IPS DF 6.9 (cell line): ENCODE measurements around the gene ACBD5.
"Not testable (repeated sequence)": the region's sequence is repeated elsewhere in the genome, so short reads cannot be mapped to it uniquely, and the experiment has no call there.

Experiments used
- DNase-seq: peaks from one replicate; pipeline ENCODE4 v3.0.0-alpha.2; 2013; ENCODE audit warnings: low read depth, low spot score
- H3K27ac ChIP-seq: one replicate; pipeline ENCODE4 v1.5.1; 2013; ENCODE audit warnings: low read length, control low read depth
- H3K27me3 ChIP-seq: 2 replicates; pipeline ENCODE4 v1.6.1; 2013; ENCODE audit warnings: mild to moderate bottlenecking, low read length; ENCODE audit not compliant: control insufficient read depth, insufficient read depth
- H3K36me3 ChIP-seq: 2 replicates; pipeline ENCODE4 v1.6.1; 2013; ENCODE audit warnings: low read length; ENCODE audit not compliant: control insufficient read depth, insufficient read depth
- H3K4me1 ChIP-seq: 2 replicates; pipeline ENCODE4 v1.6.1; 2013; ENCODE audit warnings: low read length; ENCODE audit not compliant: control insufficient read depth, insufficient read depth
- H3K4me3 ChIP-seq: 2 replicates; pipeline ENCODE4 v1.5.1; 2013; ENCODE audit warnings: mild to moderate bottlenecking, low read length
- H3K9me3 ChIP-seq: 2 replicates; pipeline ENCODE4 v1.6.1; 2013; ENCODE audit warnings: low read length, inconsistent platforms; ENCODE audit not compliant: control insufficient read depth, insufficient read depth
- WGBS: extraction: QIAGEN DNeasy Blood & Tissue Kit; methylation state at CpG from one replicate; pipeline ENCODE4 v1.1.7; 2013; ENCODE audit warnings: mixed read lengths, missing lambda C conversion rate; ENCODE audit not compliant: insufficient read length, insufficient coverage; 5-methylcytosine and 5-hydroxymethylcytosine counted together

The ACBD5 gene

DNA sequence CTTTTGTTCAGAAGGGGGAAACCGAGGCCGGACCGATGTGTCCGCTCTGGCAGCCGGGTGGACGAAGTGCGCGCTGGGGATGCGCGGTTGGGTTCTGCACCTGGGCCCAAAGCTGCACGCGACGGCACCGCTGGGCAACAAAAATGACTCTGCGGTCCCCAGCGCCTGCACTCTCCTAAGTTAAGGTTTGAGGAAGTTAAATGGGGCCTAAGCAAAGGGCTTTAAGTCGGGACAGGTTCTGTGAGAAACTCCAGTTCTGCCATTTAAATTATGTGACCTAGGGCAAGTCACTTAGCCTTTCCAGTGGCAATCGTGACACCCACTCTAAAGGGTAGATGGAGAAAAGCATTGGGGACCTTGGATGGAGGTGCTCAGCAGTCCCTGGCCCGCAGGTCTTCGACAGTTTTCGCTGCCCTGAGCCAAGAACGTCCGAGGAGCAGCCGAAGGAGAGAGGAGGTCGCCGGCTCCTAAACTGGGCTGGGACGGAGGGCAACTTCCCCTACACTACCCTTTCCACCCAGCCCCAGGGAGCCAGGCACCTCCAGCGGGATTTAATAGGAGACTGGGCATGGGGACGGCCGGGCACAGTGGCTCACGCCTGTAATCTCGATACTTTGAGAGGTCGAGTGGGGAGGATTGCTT, 534 bp upstream of the ACBD5 start:
- H3K4me1 ChIP-seq: no peaks in the 10 kb centered on the region
- H3K27me3 ChIP-seq: no peaks in the 10 kb centered on the region
- no peaks in the 10 kb centered on the region for H3K36me3 ChIP-seq
- no peak for DNase-seq
- no peaks in the 10 kb centered on the region for H3K9me3 ChIP-seq
- no peak overlapping the region for H3K27ac ChIP-seq
- peak overlapping the region; percentile 92 for H3K4me3 ChIP-seq
- whole genome bisulfite sequencing: no CpG with 5 or more reads among the region's 33 CpGs

DNA sequence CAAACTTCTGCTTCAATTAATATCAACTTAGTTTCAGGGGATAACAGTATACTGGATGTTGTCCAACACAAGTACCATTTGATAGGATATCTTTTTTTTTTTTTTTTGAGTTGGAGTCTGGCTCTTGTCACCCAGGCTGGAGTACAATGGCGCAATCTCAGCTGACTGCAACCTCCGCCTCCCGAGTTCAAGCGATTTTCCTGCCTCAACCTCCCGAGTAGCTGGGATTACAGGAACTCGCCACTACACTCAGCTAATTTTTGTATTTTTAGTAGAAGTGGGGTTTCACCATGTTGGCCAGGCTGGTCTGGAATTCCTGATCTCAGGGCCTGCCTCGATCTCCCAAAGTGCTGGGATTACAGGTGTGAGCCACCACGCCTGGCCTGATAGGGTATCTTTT, 3.1 kb downstream of the ACBD5 start:
- H3K36me3 ChIP-seq, H3K4me3 ChIP-seq, H3K27ac ChIP-seq, DNase-seq, H3K27me3 ChIP-seq, H3K4me1 ChIP-seq, H3K9me3 ChIP-seq: not testable (repeated sequence)
- WGBS: no CpG with 5 or more reads among the region's 8 CpGs

DNA sequence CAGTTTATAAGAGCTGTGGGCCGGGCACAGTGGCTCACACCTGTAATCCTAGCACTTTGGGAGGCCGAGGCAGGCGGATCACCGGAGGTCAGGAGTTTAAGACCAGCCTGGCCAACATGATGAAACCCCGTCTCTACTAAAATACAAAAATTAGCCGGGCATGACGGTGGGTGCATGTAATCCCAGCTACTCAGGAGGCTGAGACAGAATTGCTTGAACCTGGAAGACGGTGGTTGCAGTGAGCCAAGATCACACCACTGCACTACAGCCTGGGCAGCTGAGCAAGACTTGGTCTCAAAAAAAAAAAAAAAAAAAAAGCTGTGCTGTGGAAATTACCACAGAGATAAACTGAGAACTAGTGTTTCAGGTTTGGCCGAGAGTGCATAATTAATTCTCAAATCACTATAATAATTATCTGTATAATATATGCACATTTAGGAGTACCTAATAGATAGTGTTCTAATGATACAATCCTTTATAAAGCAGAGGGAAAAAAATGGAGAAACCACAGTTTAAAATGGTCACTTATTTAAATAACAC, 3.9 kb downstream of the ACBD5 start:
- WGBS: no CpG with 5 or more reads among the region's 9 CpGs
- not testable (repeated sequence) for DNase-seq, H3K27ac ChIP-seq, H3K9me3 ChIP-seq, H3K36me3 ChIP-seq, H3K4me3 ChIP-seq, H3K4me1 ChIP-seq, H3K27me3 ChIP-seq

DNA sequence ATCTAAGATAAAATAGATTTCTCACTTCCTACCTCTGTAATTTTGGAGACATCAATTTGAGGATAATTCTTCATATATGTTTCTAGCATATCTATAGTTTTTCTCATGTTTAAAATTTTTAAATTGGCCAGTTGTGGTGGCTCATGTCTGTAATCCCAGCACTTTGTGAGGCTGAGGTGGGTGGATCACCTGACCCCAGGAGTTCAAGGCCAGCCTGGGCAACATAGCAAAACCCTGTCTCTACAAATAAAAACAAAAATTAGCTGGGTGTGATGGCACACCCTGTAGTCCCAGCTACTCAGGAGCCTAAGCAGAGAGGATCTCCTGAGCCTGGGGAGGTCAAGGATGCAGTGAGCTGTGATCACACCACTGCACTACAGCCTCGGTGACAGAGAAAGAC, 4.9 kb downstream of the ACBD5 start:
- Histone ChIP-seq H3K36me3 (no peaks in the 10 kb centered on the region), H3K4me3 (no peak overlapping the region), H3K9me3 (no peaks in the 10 kb centered on the region), H3K4me1 (no peaks in the 10 kb centered on the region), H3K27ac (no peak overlapping the region), H3K27me3 (no peaks in the 10 kb centered on the region)
- DNase-seq: no peak
- no CpG with 5 or more reads among the region's 1 CpG for WGBS

GRCh38 chr10:27230022-27230421, 10.6 kb downstream of the ACBD5 start:
- Histone ChIP-seq H3K9me3 (no peaks in the 10 kb centered on the region), H3K36me3 (no peaks in the 10 kb centered on the region), H3K27ac (no peak overlapping the region), H3K4me1 (no peaks in the 10 kb centered on the region), H3K4me3 (no peak overlapping the region), H3K27me3 (no peaks in the 10 kb centered on the region)
- no peak for DNase-seq
- no CpG with 5 or more reads among the region's 1 CpG for WGBS

DNA sequence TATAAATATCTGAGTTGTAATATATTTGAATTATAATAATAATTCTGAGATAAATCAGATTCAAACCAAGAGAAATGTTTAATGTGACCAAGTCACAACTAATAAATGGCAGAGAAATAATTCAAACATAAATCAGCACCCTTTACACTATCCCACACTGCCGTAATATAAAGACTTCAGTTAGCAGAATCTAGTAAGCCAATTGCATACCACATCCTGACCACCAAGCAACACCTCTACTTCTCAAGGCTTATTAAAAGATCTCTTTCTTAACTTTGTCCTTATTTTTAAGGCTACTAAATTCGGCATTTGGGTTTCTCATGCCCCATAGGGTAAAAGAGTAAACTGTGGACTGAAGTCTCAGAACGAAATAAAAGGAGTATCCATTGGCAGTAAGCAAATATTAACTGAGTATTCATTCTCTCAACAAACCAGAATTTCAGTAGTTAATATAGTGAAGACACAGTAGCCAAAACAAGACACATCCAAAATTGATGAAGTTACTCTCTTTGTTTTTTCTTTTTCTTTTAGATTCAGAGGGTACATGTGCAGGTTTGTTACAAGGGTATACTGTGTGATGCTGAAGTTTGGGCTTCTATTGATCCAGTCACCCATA, 14.8 kb downstream of the ACBD5 start:
- DNase-seq: no peak
- Histone ChIP-seq H3K4me3 (no peak overlapping the region), H3K36me3 (no peaks in the 10 kb centered on the region), H3K9me3 (no peaks in the 10 kb centered on the region), H3K27ac (no peak overlapping the region), H3K4me1 (no peaks in the 10 kb centered on the region), H3K27me3 (no peaks in the 10 kb centered on the region)
- no CpG with 5 or more reads among the region's 3 CpGs for WGBS

DNA sequence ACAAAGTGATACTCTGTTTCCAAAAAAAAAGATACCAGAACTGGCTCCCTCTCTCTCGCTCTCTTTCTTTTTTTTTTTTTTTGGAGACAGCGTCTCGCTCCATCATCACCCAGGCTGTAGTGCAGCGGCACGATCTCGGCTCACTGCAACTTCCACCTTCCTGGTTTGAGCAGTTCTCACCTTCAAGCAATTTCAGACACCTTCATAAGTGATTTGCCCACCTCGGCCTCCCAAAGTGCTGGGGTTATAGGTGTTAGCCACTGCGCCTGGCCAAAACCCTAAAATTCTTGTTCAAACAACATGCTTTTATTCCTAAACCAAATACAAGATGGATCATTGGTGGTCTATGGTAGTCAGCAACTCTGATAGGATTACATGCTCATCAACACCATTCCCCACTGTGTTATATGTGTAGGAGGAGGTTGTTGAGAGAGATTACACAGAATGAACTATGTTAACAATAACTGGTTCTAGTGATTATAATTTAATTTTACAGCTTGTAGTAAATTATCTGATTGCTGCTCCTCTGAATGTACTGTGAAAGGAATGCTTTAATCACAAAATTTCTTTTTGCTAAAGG, 15.5 kb downstream of the ACBD5 start:
- Histone ChIP-seq H3K27me3 (no peaks in the 10 kb centered on the region), H3K9me3 (no peaks in the 10 kb centered on the region), H3K4me1 (no peaks in the 10 kb centered on the region), H3K27ac (no peak overlapping the region), H3K4me3 (no peak overlapping the region), H3K36me3 (no peaks in the 10 kb centered on the region)
- no CpG with 5 or more reads among the region's 8 CpGs for WGBS
- no peak for DNase-seq

DNA sequence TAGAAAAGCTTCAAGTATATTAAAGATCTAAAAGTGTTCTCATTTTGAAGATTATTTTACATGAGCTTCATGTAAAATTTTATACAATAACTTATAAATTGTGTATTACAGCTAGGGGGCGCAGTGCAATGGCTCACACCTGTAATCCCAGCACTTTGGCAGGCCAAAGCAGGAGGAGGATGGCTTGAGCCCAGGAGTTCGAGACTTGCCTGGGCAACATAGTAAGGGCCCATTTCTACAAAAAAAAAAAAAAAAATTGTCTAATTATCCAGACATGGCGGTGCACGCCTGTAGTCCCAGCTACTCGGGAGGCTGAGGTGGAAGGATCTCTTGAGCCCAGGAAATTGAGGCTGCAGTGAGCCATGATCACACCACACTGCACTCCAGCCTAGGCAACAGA, 16.6 kb downstream of the ACBD5 start:
- Histone ChIP-seq H3K4me1 (no peaks in the 10 kb centered on the region), H3K9me3 (no peaks in the 10 kb centered on the region), H3K4me3 (no peak overlapping the region), H3K27ac (no peak overlapping the region), H3K36me3 (no peaks in the 10 kb centered on the region; the same call in 1 of the 2 replicates), H3K27me3 (no peaks in the 10 kb centered on the region)
- no CpG with 5 or more reads among the region's 5 CpGs for WGBS
- no peak for DNase-seq

GRCh38 chr10:27207350-27207749, 33.2 kb downstream of the ACBD5 start:
- H3K27me3 ChIP-seq: no peaks in the 10 kb centered on the region
- no peaks in the 10 kb centered on the region for H3K9me3 ChIP-seq
- no CpG with 5 or more reads among the region's 2 CpGs for WGBS
- no peaks in the 10 kb centered on the region for H3K4me1 ChIP-seq
- no peaks in the 10 kb centered on the region for H3K36me3 ChIP-seq
- no peak overlapping the region for H3K4me3 ChIP-seq
- H3K27ac ChIP-seq: no peak overlapping the region
- no peak for DNase-seq

DNA sequence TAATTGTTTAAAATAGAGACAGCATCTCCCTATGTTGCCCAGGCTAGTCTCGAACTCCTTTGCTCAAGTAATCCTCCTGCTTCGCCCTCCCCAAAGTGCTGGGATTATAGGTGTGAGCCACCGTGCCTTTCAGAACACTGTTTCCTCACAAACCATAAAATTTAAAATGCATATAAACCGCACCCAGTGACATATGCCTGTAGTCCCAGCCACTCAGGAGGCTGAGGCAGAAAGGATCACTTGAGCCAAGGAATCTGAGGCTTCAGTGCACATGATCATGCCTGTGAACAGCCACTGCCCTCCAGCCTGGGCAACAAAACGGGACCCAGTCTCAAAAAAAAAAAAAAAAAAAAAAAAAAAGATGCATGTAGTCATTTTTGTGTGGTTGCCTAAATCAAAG, 36.8 kb downstream of the ACBD5 start:
- DNase-seq: no peak
- Histone ChIP-seq H3K4me3 (no peak overlapping the region), H3K4me1 (no peaks in the 10 kb centered on the region), H3K36me3 (no peaks in the 10 kb centered on the region), H3K27ac (no peak overlapping the region), H3K27me3 (no peaks in the 10 kb centered on the region), H3K9me3 (no peaks in the 10 kb centered on the region)
- WGBS: no CpG with 5 or more reads among the region's 5 CpGs
